AG09309 (cell line): ENCODE data around the gene MEAF6.

ENCODE experiments used
- DNase-seq: peaks from one replicate; pipeline ENCODE4 v3.0.0-alpha.2; 2010; ENCODE audit warnings: low read depth
- H3K4me3 ChIP-seq: 2 replicates; pipeline ENCODE4 v1.5.1; 2011; ENCODE audit warnings: mild to moderate bottlenecking, low read depth, low read length, moderate library complexity; ENCODE audit not compliant: control insufficient read depth
- TF ChIP-seq, protein P1 (sequence below): IDR thresholded peaks from 2 replicates; pipeline ENCODE4 v1.5.1; 2011; ENCODE audit warnings: mild to moderate bottlenecking, low read depth, low read length, inconsistent platforms; ENCODE audit not compliant: insufficient read depth, control insufficient read depth; ENCODE audit errors: missing control alignments

MEAF6 gene

DNA sequence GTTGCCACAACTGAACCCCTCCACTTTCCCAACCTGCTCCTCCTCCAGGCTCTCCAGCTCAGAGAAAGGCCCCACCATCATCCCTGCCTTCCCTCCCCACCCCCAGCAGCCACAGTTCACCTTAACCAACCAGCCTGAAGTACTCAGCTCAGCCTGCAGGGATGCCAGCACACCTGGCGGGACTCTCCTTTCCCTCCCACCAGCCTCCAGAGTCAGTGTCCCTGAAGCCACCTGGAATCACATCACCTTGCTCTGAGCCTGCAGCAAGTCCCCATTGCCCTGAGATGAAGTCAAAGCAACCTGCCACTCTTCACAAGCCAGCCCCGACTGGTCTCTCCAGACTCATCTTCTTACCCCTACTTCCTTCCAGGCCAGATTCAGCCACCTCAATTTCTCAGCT lies 66.4 kb downstream of the MEAF6 start:
- DNase-seq = no peak
- TF ChIP-seq, protein P1, sequence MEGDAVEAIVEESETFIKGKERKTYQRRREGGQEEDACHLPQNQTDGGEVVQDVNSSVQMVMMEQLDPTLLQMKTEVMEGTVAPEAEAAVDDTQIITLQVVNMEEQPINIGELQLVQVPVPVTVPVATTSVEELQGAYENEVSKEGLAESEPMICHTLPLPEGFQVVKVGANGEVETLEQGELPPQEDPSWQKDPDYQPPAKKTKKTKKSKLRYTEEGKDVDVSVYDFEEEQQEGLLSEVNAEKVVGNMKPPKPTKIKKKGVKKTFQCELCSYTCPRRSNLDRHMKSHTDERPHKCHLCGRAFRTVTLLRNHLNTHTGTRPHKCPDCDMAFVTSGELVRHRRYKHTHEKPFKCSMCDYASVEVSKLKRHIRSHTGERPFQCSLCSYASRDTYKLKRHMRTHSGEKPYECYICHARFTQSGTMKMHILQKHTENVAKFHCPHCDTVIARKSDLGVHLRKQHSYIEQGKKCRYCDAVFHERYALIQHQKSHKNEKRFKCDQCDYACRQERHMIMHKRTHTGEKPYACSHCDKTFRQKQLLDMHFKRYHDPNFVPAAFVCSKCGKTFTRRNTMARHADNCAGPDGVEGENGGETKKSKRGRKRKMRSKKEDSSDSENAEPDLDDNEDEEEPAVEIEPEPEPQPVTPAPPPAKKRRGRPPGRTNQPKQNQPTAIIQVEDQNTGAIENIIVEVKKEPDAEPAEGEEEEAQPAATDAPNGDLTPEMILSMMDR = no peak
- no peak overlapping the region for H3K4me3 ChIP-seq

DNA sequence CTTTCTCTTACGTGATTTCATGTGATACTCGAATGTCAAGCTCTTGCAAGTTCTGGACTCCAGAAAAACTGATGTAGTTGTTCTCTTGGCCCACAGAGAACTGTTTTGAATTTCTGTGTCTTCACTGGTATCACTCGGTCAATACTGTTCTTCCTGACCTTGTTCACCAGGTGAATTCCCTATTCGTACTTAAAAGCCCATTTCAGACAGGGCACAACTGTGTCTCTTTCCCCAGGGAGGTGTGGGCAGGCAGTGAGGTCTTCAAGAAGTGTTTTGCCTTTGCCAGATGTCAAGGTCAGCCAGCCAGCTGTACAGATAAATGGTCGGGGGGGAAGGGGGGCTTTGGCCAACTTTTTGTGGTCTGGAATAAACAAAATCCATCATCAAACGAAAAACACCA lies 67.7 kb downstream of the MEAF6 start:
- no peak for DNase-seq
- TF ChIP-seq, protein P1 = no peak
- H3K4me3 ChIP-seq = no peak overlapping the region

DNA sequence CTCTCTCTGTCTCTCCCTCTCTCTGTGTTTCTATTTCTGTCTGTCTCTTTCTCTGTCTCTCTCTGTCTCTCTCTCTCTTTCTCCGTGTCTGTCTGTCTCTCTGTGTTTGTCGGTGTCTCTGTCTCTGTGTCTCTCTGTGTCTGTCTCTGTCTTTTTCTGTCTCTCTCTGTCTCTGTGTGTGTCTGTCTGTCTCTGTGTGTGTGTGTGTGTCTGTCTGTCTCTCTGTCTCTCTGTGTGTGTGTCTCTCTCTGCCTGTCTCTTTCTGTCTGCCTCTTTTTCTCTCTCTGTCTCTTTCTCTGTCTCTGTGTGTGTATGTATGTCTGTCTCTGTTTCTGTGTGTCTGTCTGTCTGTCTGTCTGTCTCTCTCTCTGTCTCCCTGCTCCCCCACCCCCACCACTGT lies 71.9 kb downstream of the MEAF6 start:
- TF ChIP-seq, protein P1 = no peak
- H3K4me3 ChIP-seq = no peak overlapping the region
- no peak for DNase-seq
